GM23248 (cell line): ENCODE data around the gene ANTKMT. TPM values are rescaled to one million over a fixed set of nuclear protein-coding genes. Genes with fewer than 3 reads are reported as not detected.

Source experiments
- DNase-seq: peaks from one replicate; pipeline ENCODE4 v3.0.0-alpha.2; 2015
- H2AFZ ChIP-seq: fragments of 200-600 bp; sonication (generic); 2 replicates; pipeline ENCODE4 v1.6.1; 2016; ENCODE audit warnings: antibody characterized with exemption
- H3F3A ChIP-seq: fragments of 200-600 bp; sonication (generic); 2 replicates; pipeline ENCODE4 v1.6.1; 2016; ENCODE audit warnings: mild to moderate bottlenecking, antibody characterized with exemption, mixed run types; ENCODE audit not compliant: insufficient read depth
- H3K27ac ChIP-seq: fragments of 200-600 bp; sonication (generic); 2 replicates; pipeline ENCODE4 v1.5.1; 2016; ENCODE audit warnings: mild to moderate bottlenecking
- H3K27me3 ChIP-seq: fragments of 200-600 bp; sonication (generic); replicated peaks from 2 replicates; pipeline ENCODE4 v1.6.1; 2016; ENCODE audit warnings: mild to moderate bottlenecking; ENCODE audit not compliant: insufficient read depth
- H3K36me3 ChIP-seq: fragments of 200-600 bp; sonication (generic); 2 replicates; pipeline ENCODE4 v1.6.1; 2016; ENCODE audit warnings: low read depth, mild to moderate bottlenecking
- H3K4me1 ChIP-seq: fragments of 200-600 bp; sonication (generic); 2 replicates; pipeline ENCODE4 v1.6.1; 2016; ENCODE audit warnings: mild to moderate bottlenecking; ENCODE audit not compliant: insufficient read depth
- H3K4me2 ChIP-seq: fragments of 200-600 bp; sonication (generic); one replicate; pipeline ENCODE4 v1.6.1; 2016; ENCODE audit warnings: mild to moderate bottlenecking; ENCODE audit not compliant: unreplicated experiment
- H3K4me3 ChIP-seq: fragments of 200-600 bp; sonication (generic); 2 replicates; pipeline ENCODE4 v1.5.1; 2016; ENCODE audit warnings: mild to moderate bottlenecking
- H3K79me2 ChIP-seq: fragments of 200-600 bp; sonication (generic); 2 replicates; pipeline ENCODE4 v1.6.1; 2016; ENCODE audit warnings: mild to moderate bottlenecking; ENCODE audit not compliant: insufficient read depth
- H3K9ac ChIP-seq: fragments of 200-600 bp; sonication (generic); 2 replicates; pipeline ENCODE4 v1.6.1; 2016; ENCODE audit warnings: mild to moderate bottlenecking
- H3K9me2 ChIP-seq: fragments of 200-600 bp; sonication (generic); 2 replicates; pipeline ENCODE4 v1.6.1; 2016; ENCODE audit warnings: mixed run types, mild to moderate bottlenecking, moderate library complexity; ENCODE audit not compliant: insufficient read depth
- H3K9me3 ChIP-seq: fragments of 200-600 bp; sonication (generic); one replicate; pipeline ENCODE4 v1.6.1; 2017; ENCODE audit warnings: low read depth
- H4K20me1 ChIP-seq: fragments of 200-600 bp; sonication (generic); 2 replicates; pipeline ENCODE4 v1.6.0; 2016; ENCODE audit not compliant: insufficient read depth
- EZH2 ChIP-seq: fragments of 200-600 bp; sonication (generic); IDR thresholded peaks from 2 replicates; pipeline ENCODE4 v1.6.1; 2018; ENCODE audit warnings: antibody characterized with exemption, mild to moderate bottlenecking; ENCODE audit not compliant: insufficient read depth, poor library complexity, severe bottlenecking
- EZH2phosphoT487 ChIP-seq: fragments of 200-600 bp; sonication (generic); IDR thresholded peaks from 2 replicates; pipeline ENCODE4 v1.6.1; 2018; ENCODE audit warnings: antibody characterized with exemption, moderate library complexity, mild to moderate bottlenecking, low read depth; ENCODE audit not compliant: insufficient read depth
- WGBS, 2 experiments: methylation state at CpG; one replicate each; pipeline ENCODE4 v1.1.6; 2015 to 2017; ENCODE audit warnings: low lambda C conversion rate in 2 of 2, low coverage in 1 of 2; ENCODE audit errors: missing lambda C conversion rate in 2 of 2; 5-methylcytosine and 5-hydroxymethylcytosine counted together
- in situ Hi-C: fragments of 300-500 bp; cut with MboI; formaldehyde crosslinking; loops from 2 replicates; pipeline ENCODE4 v1.15.0; 2020
- polyA plus RNA-seq: library from polyadenylated mRNA; unstranded; fragments of >200 nt; fragmentation: Nextera tagmentation; extraction: Ambion mirVana; gene quantifications from 2 replicates; pipeline ENCODE4 v1.2.1, GENCODE V29; 2016
- total RNA-seq: library from RNA; depleted of rRNA; stranded (reverse); fragments of >200 nt; shearing (Covaris generic); gene quantifications from 2 replicates; pipeline ENCODE4 v1.2.3, GENCODE V29; 2014

ANTKMT gene
- total and polyA plus RNA-seq, 2 experiments from 2014 or later = 33.5 to 34.8 TPM

GRCh38 chr16:756428-756827 is 35.5 kb downstream of the ANTKMT start:
- in situ Hi-C loops = no loop called here
- Histone ChIP-seq H3K79me2 (no peaks in the 10 kb centered on the region), H3K27ac (no peak overlapping the region), H3K9me3 (no peaks in the 10 kb centered on the region), H2AFZ (no peak overlapping the region), H4K20me1 (no peaks in the 10 kb centered on the region), H3K4me2 (no peak overlapping the region), H3K9ac (no peak overlapping the region), H3K9me2 (no peaks in the 10 kb centered on the region), H3K4me1 (no peaks in the 10 kb centered on the region), H3F3A (no peaks in the 10 kb centered on the region), H3K27me3 (peaks cover 5% of the 10 kb centered on the region; the same call in 1 of the 2 replicates), H3K36me3 (no peaks in the 10 kb centered on the region), H3K4me3 (no peak overlapping the region)
- DNase-seq = no peak
- no peak for TF ChIP-seq EZH2phosphoT487
- TF ChIP-seq EZH2 = no peak
- 92 to 94% methylated on average over 5 of the region's 5 CpGs for WGBS, 2 experiments

- Histone ChIP-seq H3K9ac (no peak overlapping the region), H3K4me1 (no peaks in the 10 kb centered on the region), H3K9me2 (no peaks in the 10 kb centered on the region), H3K4me3 (no peak overlapping the region), H4K20me1 (no peaks in the 10 kb centered on the region), H3F3A (no peaks in the 10 kb centered on the region), H3K79me2 (no peaks in the 10 kb centered on the region), H3K4me2 (no peak overlapping the region), H3K27me3 (no peaks in the 10 kb centered on the region), H2AFZ (no peak overlapping the region), H3K27ac (no peak overlapping the region), H3K9me3 (no peaks in the 10 kb centered on the region), H3K36me3 (no peaks in the 10 kb centered on the region)
- TF ChIP-seq EZH2phosphoT487 (no peak), EZH2 (no peak)
- in situ Hi-C loops = no loop called here
- no peak for DNase-seq
- 80 to 86% methylated on average over 32 to 34 of the region's 34 CpGs for WGBS, 2 experiments
These were observed 38.4 kb downstream of the ANTKMT start for GRCh38 chr16:759110-759910.

- TF ChIP-seq EZH2phosphoT487 (no peak), EZH2 (no peak)
- in situ Hi-C loops = no loop called here
- Histone ChIP-seq H3K36me3 (no peaks in the 10 kb centered on the region), H3K9me3 (no peaks in the 10 kb centered on the region), H4K20me1 (no peaks in the 10 kb centered on the region), H3K79me2 (no peaks in the 10 kb centered on the region), H3K4me2 (no peak overlapping the region), H3K4me3 (no peak overlapping the region), H3K27me3 (no peaks in the 10 kb centered on the region), H3K27ac (no peak overlapping the region), H3K9ac (no peak overlapping the region), H3F3A (no peaks in the 10 kb centered on the region), H3K9me2 (no peaks in the 10 kb centered on the region), H3K4me1 (no peaks in the 10 kb centered on the region), H2AFZ (no peak overlapping the region)
- 42 to 58% methylated on average over 2 to 8 of the region's 15 CpGs for WGBS, 2 experiments
- DNase-seq = no peak
These were observed 39.1 kb downstream of the ANTKMT start for GRCh38 chr16:760065-760464.

- H4K20me1 ChIP-seq = no peaks in the 10 kb centered on the region
- no peak for DNase-seq
- 79 to 83% methylated on average over 32 to 37 of the region's 37 CpGs for WGBS, 2 experiments
- no peak within 1 kb of the TSS for H2AFZ ChIP-seq
- no peak within 1 kb of the TSS for H3K4me3 ChIP-seq
- in situ Hi-C loops = no loop called here
- no peaks in the 10 kb centered on the region for H3K27me3 ChIP-seq
- H3K36me3 ChIP-seq = no peaks in the 10 kb centered on the region
- no peaks in the 10 kb centered on the region for H3K79me2 ChIP-seq
- no peak within 1 kb of the TSS for H3K27ac ChIP-seq
- H3K9ac ChIP-seq = no peak within 1 kb of the TSS
- no peaks in the 10 kb centered on the region for H3K9me2 ChIP-seq
- H3K4me2 ChIP-seq = no peak within 1 kb of the TSS
- no peaks in the 10 kb centered on the region for H3K4me1 ChIP-seq
- H3K9me3 ChIP-seq = no peaks in the 10 kb centered on the region
- H3F3A ChIP-seq = no peaks in the 10 kb centered on the region
- no peak for TF ChIP-seq EZH2
- TF ChIP-seq EZH2phosphoT487 = no peak
These were observed 39.8 kb downstream of the ANTKMT start, which contains the start of gene MSLN for GRCh38 chr16:760545-761343. Gene MSLN (plus strand): TSS chr16:760734. CDS start chr16:762681, 1,947 bp downstream.
